Endothelial cell of umbilical vein (primary cell): ENCODE data around the gene EDN2.

Experiments
- CTCF ChIP-seq, 2 donors: IDR thresholded peaks; 1 replicate in 1 of 2; 2 replicates in 1 of 2; pipeline ENCODE4 v1.5.1; 2011; ENCODE audit warnings: low read length in 2 of 2, mild to moderate bottlenecking in 2 of 2, moderate library complexity in 2 of 2, control low read depth in 1 of 2, inconsistent platforms in 1 of 2, low read depth in 1 of 2; ENCODE audit not compliant: insufficient read depth in 1 of 2; ENCODE audit errors: extremely low read depth in 1 of 2
- EZH2 ChIP-seq: IDR thresholded peaks from 2 replicates; pipeline ENCODE4 v1.6.1; 2012; ENCODE audit warnings: borderline replicate concordance, low read depth, mild to moderate bottlenecking, moderate library complexity, low read length, inconsistent platforms; ENCODE audit not compliant: severe bottlenecking
- FOS ChIP-seq: IDR thresholded peaks from 2 replicates; pipeline ENCODE4 v1.6.1; 2011; ENCODE audit warnings: mild to moderate bottlenecking, low read length, moderate library complexity, borderline replicate concordance; ENCODE audit not compliant: insufficient read depth
- GATA2 ChIP-seq: IDR thresholded peaks from 2 replicates; pipeline ENCODE4 v1.7.0; 2011; ENCODE audit warnings: low read depth, mild to moderate bottlenecking, moderate library complexity, mixed read lengths, low read length; ENCODE audit not compliant: insufficient read length, insufficient read depth
- JUN ChIP-seq: IDR thresholded peaks from 2 replicates; pipeline ENCODE4 v1.6.1; 2011; ENCODE audit warnings: borderline replicate concordance, low read depth; ENCODE audit not compliant: insufficient read length, insufficient read depth
- POLR2A ChIP-seq: IDR thresholded peaks from 2 replicates; pipeline ENCODE4 v1.6.1; 2012; ENCODE audit warnings: low read depth, mild to moderate bottlenecking, control low read depth, low read length
- POLR2AphosphoS5 ChIP-seq: IDR thresholded peaks from 2 replicates; pipeline ENCODE4 v1.6.1; 2012; ENCODE audit warnings: low read depth, mild to moderate bottlenecking, control low read depth, low read length, moderate library complexity; ENCODE audit not compliant: insufficient read depth

DNA sequence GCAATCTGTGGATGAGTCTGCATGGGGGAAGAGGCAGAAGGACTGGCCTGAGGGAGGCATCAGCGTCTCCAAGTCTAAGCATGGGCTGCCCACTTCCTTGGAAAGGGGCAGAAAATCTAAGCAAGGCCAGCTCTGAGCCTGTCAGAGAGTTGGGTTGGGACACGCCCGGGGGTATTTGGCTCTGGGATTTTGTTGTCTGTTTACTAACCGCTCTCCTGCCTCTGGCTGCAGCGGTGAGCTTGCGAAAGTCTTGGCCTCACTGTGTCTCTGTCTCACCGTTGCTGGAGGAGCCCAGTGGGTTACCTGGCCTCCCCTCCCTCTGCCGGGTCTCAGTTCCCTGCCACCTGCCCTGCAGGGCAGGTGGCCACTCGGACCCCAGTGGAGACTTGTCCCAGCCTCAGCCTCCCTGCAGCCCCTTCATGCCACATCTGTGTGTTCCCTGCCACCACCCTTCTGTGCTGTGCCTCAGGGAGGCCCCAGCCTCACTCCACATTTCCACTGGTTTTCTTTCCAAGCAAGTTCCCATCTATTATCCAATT, 33.7 kb downstream of the EDN2 start:
- TF ChIP-seq CTCF (IDR thresholded peaks at IDR 0.05; ENCODE audit: extremely low read depth in 1 of 2, insufficient read depth in 1 of 2, low read depth in 1 of 2, low read length in 2 of 2) (no peak), GATA2 (no peak), POLR2A (no peak), POLR2AphosphoS5 (no peak), JUN (no peak), EZH2 (no peak), FOS (no peak)
